COR-L47 (cell line): ENCODE results near the gene STK31.
"Not testable (repeated sequence)": the region's sequence is repeated elsewhere in the genome, so short reads cannot be mapped to it uniquely, and the experiment has no call there.

Source experiments
- DNase-seq: peaks from one replicate; lab custom pipeline; 2025; lab: John Stamatoyannopoulos, UW

STK31 gene

DNA sequence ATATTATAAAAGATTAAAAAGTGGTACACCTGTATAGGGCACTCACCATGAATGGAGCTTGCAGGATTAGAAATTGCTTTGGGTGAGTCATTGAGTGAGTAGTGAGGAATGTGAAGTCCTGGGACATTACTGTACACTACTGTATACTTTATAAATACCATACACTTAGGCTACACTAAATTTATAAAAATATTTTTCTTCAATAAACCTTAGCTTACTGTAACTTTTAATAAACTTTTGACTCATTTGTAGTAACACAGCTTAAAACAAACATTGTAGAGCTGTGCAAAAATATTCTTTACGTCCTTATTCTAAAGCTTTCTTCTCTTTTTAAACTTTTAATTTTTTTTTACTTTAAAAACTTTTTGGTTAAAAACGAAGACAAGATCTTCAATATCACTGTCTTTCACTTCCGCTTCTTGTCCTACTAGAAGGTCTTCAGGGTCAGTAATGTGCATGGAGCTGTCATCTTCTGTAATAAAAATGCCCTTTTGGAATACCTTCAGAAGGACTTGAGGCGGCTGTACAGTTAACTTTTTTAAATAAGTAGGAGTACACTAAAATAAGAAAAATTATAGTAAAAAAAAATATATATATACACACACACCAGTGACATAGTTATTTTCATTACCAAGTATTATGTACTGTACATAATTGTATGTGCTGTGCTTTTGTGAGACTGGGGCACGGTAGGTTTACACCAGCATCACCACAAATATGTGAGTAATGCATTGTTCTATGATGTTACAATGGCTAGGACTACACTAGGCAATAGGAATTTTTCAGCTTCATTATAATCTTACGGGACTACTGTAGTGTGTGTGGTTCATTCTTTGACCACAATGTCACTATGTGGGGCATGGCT, 3.5 kb downstream of the STK31 start:
- no peak for DNase-seq

- no peak for DNase-seq
Measured at GRCh38 chr7:23714150-23714464, 4.1 kb downstream of the STK31 start.

- DNase-seq: no peak
Measured at GRCh38 chr7:23714579-23714978, 4.6 kb downstream of the STK31 start.

- DNase-seq: no peak
Measured at GRCh38 chr7:23715099-23715498, 5.1 kb downstream of the STK31 start.

- DNase-seq: no peak
Measured at GRCh38 chr7:23717788-23718187, 7.8 kb downstream of the STK31 start.

GRCh38 chr7:23721456-23721855, 11.4 kb downstream of the STK31 start:
- no peak for DNase-seq

GRCh38 chr7:23722587-23723216, 12.7 kb downstream of the STK31 start:
- not testable (repeated sequence) for DNase-seq

- DNase-seq: not testable (repeated sequence)
Measured at GRCh38 chr7:23724113-23724512, 14.1 kb downstream of the STK31 start.

DNA sequence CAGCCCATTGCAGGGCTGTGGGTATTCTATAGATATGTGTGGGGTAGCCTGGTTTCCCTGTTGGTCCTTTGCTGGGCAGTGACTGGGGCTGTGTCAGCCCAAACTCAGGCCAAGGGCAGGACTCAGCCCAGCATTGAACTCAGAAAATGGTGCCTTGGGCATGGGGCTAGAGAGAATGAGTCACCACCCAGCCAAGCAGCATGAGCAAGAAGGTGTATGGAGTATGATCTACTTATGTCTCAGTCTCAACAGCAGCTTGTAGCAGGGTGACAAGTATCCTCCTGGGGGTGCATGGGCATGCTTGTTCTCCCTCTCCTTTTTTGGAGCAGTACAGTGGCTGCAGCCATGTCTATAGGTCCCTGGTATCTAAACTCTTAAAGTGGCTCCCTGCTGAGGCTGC, 32.0 kb downstream of the STK31 start:
- DNase-seq: no peak

- DNase-seq: no peak
Measured at GRCh38 chr7:23743226-23743625, 33.2 kb downstream of the STK31 start.

DNA sequence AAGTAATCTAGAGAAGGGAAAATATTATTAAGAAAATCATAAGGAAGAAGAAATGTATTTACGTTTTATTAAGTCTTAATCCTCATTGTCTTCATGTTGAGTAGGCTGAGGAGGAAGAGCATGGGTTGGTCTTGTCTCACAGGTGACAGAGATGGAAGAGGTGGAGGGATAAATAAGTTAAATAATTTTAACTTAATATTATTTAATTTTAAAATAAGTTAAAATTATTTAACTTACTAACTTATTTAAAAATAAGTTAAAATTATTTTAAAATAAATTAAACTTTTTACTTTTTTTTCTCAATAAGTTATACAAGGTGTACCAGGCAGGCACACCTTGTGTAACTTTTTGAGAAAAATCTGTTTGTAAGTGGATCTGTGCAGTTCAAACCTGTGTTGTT, 36.6 kb downstream of the STK31 start:
- no peak for DNase-seq

GRCh38 chr7:23751852-23752251, 41.8 kb downstream of the STK31 start:
- no peak for DNase-seq

DNA sequence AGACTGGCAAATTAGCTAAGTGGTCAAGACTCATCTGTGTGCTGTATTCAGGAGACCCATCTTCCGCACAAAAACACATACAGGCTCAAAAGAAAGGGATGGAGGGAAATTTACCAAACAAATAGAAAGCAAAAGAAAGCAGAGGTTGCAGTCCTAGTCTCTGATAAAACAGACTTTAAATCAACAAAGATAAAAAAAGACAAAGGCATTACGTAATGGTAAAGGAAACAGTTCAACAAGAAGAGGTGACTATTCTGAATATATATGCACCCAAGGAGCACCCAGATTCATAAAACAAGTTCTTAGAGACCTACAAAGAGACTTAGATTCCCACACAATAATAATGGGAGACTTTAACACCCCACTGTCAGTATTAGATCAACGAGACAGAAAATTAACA, 48.8 kb downstream of the STK31 start:
- not testable (repeated sequence) for DNase-seq

DNA sequence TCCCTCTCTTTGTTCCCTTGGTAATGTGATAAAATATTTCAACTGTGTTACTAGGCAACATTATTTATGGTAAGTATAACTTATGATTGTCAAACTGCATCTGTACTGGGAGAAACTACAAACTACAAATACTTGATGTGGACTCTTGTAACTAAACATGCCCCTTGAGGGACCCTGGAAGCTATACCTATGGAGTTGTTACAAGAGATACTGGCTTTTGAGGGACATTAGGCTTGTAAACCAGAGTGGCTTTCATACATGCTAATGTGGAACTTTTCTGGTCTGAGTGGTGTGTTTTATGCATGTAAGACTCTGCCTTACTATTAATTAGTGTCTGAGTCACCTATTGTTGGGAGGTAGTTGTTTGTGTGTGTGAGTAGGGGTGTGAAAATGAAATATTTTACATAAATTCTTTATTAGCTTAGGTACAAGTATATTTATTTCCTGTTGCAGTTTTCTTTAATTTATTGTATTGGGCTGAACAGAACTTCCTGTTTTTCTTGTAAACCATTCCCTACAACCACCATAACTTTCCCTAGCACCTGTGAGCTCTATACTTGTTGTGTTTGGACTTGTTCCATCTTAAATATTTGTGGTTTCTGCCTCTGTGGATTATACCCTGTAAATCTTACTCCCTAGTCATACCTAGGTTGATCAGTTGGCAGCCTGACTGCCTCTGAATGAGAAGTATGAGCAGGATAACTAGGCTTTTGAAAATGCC, 49.8 kb downstream of the STK31 start:
- peak; percentile 30 for DNase-seq

- no peak for DNase-seq
Measured at GRCh38 chr7:23765943-23766342, 55.9 kb downstream of the STK31 start.

DNA sequence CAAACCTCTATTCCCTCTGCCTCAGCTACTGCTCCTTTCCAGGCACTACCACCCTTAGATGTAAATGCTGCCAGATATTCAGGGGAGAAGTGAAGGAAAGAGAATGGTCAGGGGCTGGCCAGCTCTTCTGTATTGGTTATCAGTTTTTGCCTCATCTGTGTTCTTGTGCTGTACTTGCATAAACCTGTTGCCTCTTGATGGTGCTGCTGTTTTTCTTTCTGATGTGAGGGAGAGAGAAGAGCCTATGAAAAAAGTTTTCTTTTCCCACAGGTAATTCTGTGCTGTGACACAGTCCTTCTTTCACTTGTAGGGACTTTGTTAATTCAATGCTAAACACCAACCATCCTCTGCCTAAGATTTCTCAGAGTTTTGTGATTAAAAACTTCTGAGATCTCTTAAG, 57.5 kb downstream of the STK31 start:
- DNase-seq: no peak

GRCh38 chr7:23768022-23768421, 58.0 kb downstream of the STK31 start:
- DNase-seq: no peak

- not testable (repeated sequence) for DNase-seq
Measured at GRCh38 chr7:23779185-23779800, 69.3 kb downstream of the STK31 start.

GRCh38 chr7:23783115-23783514, 73.1 kb downstream of the STK31 start:
- DNase-seq: no peak

DNA sequence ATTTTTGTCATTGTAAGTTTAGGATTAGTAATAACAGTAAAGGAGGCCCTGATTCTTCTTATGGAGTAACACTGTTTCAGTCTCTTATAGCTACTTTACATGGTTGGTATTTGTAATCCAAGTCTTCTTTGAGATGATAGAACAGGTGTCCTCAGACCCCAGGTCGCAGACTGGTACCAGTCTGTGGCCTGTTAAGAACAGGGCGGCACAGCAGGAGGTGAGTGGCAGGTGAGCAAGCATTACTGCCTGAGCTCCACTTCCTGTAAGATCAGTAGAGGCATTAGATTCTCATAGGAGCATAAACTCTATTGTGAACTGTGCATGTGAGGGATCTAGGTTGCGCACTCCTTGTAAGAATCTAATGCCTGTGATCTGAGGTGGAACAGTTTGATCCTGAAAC, 77.3 kb downstream of the STK31 start:
- DNase-seq: peak; percentile 8

- DNase-seq: no peak
Measured at GRCh38 chr7:23788843-23789242, 78.8 kb downstream of the STK31 start.

DNA sequence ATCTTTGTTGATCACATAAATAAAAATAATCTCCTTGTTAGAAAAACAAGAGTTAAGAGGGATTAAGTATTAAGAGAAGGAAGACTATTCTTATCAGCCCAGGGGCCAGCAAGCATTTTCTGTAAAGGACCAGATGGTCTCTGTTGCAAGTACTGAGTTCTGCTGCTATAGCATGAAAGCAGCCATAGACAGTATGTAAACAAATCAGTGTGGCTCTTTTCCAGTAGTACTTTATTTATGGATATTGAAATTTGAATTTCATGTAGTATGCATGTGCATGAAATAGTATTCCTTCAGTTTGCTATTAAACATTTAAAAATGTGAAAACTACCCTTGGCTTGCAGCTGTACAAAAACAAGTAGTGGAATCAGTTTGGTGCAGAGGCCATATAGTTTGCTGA, 81.7 kb downstream of the STK31 start:
- DNase-seq: no peak
